Frontal cortex (tissue), 4 donors: ENCODE measurements around the gene IGFBP4. TPM values are rescaled to one million over a fixed set of nuclear protein-coding genes. Genes with fewer than 3 reads are reported as not detected.
A peak's percentile ranks its signal among the peaks of the same experiment; 100 is the strongest.
"Not testable (repeated sequence)": the region's sequence is repeated elsewhere in the genome, so short reads cannot be mapped to it uniquely, and the experiment has no call there.

ENCODE experiments used
- DNase-seq, 2 donors: peaks; one replicate each; pipeline ENCODE4 v3.0.0; 2012; ENCODE audit warnings: low spot score in 2 of 2
- FAIRE-seq: peaks from 2 replicates; lab custom pipeline; 2012; peaks lifted over from hg19 to GRCh38; lab: Jason Lieb, UNC
- total RNA-seq: library from RNA; depleted of rRNA; stranded (reverse); fragments of >200 nt; gene quantifications from one replicate; pipeline ENCODE4 v1.2.3, GENCODE V29; 2014
- donor health status: control.
- donor health status: control.
- donor health status: control.

Gene IGFBP4
- 7.3 TPM for total RNA-seq

DNA sequence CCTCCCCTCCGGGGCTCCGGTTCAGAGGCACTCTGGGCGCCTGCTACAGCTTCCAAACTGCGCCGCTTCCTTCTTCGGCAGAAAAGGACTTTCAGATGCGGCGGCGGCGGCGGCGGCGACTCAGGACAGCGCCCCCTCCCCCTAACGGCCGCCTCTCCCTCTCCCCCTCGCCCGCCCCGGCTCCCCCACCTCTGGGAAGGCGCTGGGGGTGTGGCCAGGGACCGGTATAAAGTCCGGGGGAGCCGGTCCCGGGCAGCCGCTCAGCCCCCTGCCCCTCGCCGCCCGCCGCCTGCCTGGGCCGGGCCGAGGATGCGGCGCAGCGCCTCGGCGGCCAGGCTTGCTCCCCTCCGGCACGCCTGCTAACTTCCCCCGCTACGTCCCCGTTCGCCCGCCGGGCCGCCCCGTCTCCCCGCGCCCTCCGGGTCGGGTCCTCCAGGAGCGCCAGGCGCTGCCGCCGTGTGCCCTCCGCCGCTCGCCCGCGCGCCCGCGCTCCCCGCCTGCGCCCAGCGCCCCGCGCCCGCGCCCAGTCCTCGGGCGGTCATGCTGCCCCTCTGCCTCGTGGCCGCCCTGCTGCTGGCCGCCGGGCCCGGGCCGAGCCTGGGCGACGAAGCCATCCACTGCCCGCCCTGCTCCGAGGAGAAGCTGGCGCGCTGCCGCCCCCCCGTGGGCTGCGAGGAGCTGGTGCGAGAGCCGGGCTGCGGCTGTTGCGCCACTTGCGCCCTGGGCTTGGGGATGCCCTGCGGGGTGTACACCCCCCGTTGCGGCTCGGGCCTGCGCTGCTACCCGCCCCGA lies at the start of gene IGFBP4:
IGFBP4 (plus strand) TSS at position 255 of the 792 bp plus-strand sequence; CDS start at position 541, 286 bp downstream.
- DNase-seq: peak; percentile 76 to 78
- no peak for FAIRE-seq

DNA sequence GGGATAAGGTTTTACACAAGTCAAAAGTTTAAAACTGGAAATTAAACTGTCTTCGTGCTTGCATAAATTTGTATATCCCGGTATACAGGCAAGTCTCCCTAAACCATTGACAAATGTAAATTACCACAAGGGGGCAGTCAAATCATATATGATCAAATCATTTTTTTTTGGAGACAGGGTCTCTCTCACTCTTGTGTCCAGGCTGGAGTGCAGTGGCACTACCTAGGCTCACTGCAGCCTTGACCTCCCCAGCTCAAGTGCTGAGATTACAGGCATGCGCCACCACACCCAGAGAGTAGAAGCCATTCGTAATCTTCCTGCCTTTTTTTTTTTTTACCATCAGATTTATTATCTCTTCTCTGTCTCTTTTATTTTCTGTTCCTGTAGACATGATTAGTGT lies 44.1 kb upstream of the IGFBP4 start:
- DNase-seq (peak in 1 of 2 donors; percentile 27), FAIRE-seq (no peak)

DNA sequence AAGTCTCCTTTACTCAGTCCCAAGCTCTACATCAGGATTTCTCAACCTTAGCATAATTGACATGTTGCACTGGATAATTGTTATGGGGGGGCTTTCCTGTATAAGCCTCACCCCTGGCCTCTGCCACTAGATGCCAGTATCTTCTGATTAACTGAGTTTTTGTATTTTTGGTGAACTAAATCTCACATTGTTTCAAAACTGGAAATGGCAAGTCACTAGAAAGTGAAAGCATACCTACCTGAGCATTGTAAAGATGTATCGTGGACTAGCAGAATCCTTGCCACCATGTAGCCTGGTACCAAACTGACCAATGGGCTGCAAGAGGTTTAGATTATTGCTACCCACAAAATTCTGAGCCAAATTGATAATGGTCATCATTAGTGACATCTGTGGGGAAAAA lies 40.6 kb upstream of the IGFBP4 start:
- FAIRE-seq (no peak), DNase-seq (no peak)

DNA sequence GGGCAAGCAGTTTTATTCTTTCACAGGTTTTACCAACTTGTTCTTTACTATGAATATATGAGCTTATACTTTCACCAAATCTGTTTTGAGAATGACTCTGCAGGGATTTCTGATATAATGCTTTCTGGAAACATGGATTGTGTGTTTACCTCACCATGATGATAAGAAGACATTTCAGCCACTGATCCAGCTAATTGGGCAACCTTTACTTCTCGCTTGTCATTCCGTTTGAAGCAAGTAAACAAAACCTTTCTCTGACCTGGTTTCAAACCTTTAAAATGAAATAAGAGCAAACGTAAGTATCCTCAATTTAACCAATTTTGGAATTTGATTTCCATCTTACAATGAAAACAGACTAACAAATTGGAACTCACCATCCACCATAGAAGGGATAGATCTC lies 39.2 kb upstream of the IGFBP4 start:
- FAIRE-seq (no peak), DNase-seq (no peak)

DNA sequence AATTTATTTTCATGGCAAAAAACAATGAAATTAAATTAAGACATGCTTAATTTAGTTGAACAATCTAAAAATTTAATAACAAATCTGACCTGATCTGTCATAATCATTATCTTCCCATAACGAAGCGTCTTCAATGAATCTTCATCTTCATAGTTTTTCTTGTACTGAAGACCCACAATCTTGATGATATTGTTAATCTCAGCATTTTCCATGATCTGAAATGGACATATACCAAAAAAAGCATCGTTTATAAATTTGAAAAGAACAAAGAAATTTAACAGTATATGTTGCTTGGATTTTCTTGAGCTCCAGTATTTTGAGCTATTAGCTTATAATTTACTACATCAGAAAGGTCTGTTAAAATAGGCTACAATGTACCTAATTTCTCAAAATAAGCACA lies 35.8 kb upstream of the IGFBP4 start:
- no peak for DNase-seq
- no peak for FAIRE-seq

DNA sequence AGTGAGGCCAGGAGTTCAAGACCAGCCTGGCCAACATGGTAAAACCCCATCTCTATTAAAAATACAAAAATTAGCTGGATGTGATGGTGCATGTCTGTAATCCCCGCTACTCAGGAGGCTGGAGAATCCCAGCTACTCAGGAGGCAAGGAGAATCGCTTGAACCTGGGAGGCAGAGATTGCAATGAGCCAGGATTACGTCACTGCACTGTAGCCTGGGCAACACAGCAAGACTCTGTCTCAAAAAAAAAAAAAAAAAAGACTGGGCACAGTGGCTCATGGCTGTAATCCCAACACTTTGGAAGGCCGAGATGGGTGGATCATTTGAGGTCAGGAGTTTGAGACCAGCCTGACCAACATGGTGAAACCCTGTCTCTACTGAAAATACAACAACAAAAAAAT lies 33.7 kb upstream of the IGFBP4 start:
- not testable (repeated sequence) for FAIRE-seq

DNA sequence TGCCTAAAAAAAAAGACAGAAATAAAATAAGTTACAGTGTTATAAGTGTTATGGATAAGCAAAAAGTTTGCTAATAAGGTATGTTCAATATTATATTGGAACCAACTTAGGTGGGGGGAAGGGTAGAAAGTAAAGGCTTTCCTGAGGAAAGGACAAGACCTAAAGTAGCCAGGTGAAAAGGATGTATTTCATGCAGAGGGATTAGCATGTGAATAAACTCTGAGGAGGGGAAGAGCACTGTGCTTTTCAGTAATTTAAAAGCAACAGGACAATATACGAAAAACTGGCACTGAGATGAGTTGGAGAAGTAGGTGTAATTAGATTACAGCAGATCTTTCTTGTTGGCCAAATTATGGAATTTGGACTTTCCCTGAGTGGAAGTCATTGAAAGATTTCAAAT lies 33.2 kb upstream of the IGFBP4 start:
- no peak for FAIRE-seq
- no peak for DNase-seq

More for the DNA sequence above, 33.7 kb upstream of the IGFBP4 start:
- DNase-seq: not testable (repeated sequence)

DNA sequence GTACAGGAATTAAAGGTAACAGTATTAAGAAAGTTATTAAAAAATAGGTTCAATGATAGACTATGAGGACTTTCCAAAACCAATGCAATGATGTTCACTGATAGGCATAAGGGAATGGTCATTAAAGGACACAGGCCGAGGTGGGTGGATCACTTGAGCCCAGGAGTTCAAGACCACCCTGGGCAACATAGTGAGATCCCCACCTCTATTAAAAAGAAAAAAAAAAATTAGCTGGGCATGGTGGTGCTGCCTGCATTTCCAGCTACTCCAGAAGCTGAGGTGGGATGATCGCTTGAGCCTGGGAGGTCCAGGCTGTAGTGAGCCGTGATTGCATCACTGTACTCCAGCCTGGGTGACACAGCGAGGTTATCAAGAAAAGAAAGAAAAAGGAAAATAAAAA lies 31.4 kb upstream of the IGFBP4 start:
- no peak for DNase-seq
- no peak for FAIRE-seq

DNA sequence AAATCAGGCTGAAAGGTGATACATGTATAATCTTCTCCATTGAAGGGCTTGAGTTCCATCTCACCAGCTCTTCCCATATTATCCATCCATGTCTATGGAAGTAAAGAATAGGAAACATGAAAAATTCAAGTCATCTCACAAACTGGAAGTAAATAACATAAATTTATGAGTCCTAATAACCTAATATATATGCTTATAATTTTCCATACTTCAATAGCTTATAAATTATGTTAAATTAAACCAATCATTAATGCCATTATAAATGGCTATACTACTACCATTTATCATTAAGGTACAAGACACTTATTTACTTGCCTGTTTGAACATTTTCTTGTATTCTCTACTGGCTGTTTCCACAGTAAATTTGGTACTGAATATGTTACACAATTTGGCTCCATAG lies 30.4 kb upstream of the IGFBP4 start:
- FAIRE-seq (no peak), DNase-seq (no peak)

DNA sequence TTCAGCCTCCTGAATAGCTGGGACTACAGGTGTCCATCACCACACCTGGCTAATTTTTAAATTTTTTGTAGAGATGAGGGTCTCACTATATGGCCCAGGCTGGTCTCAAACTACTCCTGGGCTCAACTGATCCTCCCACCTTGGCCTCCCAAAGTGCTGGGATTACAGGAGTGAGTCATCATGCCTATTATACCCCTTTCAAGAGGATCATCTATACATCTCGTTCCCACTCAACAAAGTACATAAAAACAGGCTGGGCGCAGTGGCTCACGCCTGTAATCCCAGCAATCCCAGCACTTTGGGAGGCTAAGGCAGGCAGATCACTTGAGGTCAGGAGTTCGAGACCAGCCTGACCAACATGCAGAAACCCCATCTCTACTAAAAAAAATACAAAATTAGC lies 28.9 kb upstream of the IGFBP4 start:
- not testable (repeated sequence) for FAIRE-seq, DNase-seq

DNA sequence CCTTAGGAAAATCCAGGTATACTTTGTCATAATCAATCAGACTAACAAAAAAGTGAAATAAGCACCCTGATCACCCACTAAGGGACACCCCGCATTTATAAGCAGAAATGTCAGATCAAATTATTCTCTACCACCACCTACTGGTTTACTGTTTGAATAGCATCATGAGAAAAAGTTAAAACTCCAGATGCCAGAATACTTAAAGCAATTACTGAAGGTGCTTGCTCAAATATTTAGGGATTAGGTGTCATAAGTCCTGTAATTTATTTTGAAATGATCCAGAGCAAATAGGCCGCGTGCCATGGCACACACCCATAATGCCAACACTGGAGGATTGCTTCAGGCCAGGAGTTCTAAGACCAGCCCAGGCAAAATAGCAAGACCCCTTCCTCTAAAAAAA lies 27.9 kb upstream of the IGFBP4 start:
- no peak for DNase-seq
- no peak for FAIRE-seq

DNA sequence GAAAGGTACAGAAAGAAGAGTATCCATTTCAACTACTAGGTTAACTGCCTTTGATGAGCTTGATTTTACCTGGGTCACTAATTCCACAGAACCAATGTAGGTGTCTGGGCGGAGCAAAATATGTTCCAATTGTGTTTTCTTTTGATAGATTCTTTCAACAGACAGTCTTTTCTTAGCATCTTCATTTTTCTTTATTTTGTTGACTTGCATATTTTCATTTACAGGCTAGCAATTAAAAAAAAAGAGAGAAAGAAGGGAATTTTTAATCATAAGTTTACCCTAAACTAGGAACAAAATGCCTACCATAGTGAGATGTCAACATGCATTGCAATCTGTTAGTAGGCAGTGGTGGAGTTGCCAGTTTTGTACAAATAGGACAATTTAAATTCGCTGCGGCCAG lies 26.6 kb upstream of the IGFBP4 start:
- FAIRE-seq: no peak

DNA sequence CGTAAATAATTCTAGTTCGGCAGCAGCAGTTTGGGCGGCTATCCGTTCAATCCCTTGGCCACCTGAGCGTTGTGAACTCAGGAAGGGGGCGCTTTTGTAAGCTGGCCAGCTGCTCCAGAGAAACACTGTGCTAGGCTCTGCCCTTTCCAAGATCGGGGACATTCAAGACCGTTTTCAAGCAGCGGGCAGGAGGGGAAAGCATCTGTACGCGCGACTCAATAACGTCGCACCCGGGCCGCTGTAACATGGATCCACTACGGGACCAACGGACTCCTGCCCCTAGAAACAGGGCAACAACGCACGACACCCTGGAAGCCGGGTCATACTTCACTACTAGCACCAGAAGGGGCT lies 26.0 kb upstream of the IGFBP4 start:
- FAIRE-seq (no peak), DNase-seq (no peak)

More for the DNA sequence above, 26.6 kb upstream of the IGFBP4 start:
- no peak for DNase-seq

DNA sequence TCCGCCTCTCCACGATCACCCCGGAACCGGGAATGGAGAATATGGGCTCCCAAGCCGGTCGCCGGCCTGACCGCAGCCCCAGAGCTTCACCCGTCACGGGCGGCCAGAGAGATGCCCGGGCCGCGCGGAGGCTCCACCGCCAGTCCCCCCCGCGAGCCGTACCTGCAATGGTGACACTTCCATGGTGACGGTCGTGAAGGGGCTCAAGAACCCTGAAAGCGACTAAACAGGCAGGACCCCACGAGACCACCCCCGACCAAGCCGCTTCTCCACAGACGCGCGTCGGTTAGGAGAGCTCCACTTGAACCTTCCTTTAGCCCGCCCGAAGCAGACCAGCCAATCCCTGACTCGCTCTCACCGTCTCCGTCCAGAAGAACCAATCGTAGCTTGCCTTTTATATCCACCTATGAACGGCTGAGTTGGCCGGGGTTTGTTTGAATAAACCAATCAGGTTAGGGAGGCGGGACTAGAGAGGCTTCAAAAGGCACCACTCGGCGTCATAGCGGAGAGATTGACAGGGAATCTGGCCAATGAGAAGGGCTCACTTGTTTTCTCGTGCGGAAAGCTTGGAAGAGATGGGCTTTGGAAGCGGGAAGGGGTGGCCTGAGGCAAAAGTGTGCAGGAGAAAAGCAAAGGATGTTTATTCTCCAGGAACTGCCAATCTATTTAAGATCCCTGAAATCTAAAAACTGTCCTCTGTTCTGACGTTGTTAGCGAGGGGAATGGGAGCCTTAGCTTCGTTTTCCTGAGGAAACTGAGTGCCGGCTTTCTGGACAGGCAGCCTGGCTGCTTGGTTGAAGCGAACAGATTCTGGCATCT lies 25.4 kb upstream of the IGFBP4 start, which contains the start of gene TOP2A:
TOP2A (minus strand) TSS at position 288 of the 819 bp plus-strand sequence; CDS start at position 183, 105 bp downstream.
- FAIRE-seq (peak; percentile 98), DNase-seq (peak; percentile 94 to 97)

DNA sequence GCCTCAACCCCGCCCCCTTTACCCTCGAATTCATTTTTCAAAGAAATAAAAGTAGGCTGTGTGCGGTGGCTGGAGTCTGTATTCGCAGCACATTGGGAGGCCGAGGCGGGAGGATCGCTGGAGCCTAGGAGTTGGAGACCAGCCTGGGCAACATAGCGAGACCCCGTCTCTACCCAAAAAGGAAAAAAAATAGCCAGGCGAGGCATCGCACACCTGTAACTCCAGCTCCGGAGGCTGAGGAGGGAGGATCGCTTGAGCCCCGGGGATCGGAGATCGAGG lies 24.9 kb upstream of the IGFBP4 start:
- FAIRE-seq (no peak), DNase-seq (no peak)

DNA sequence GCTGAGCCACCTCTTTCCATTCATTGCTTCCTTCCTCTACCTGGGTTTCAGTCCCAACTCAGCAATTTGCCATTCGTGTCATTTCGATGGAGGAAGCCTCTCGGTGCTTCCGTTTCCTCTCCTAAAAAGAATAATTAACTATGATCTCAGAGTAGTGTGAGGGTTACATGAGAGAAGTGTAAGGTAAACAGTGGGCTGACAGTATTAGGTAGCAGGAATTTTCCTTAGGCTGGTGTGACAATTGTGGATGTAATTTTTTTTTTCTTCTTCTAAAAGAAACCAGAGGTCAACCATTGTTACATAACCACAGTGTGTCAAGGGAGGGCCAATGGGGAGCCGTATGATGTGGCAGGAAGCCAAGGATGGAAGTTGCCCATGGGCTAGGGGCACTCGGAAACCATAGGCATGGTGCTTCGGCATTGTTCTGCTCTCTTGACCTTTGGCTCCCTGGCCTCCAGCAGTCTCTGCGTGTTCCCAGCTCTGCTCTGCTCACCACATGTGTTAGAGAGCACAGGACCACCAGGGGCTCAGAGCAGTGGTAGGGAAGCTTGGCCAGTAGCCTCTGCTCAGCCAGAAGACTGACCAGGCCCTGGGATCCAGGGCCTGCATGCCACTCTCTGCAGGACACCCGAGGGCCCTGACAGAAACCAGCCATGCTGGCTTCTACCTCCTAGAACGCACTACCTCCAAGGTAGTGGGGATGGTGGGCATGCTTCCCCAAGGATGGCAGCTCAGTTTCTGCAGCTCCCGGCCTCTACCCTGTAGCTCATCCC lies 23.5 kb upstream of the IGFBP4 start:
- FAIRE-seq (no peak), DNase-seq (no peak)

DNA sequence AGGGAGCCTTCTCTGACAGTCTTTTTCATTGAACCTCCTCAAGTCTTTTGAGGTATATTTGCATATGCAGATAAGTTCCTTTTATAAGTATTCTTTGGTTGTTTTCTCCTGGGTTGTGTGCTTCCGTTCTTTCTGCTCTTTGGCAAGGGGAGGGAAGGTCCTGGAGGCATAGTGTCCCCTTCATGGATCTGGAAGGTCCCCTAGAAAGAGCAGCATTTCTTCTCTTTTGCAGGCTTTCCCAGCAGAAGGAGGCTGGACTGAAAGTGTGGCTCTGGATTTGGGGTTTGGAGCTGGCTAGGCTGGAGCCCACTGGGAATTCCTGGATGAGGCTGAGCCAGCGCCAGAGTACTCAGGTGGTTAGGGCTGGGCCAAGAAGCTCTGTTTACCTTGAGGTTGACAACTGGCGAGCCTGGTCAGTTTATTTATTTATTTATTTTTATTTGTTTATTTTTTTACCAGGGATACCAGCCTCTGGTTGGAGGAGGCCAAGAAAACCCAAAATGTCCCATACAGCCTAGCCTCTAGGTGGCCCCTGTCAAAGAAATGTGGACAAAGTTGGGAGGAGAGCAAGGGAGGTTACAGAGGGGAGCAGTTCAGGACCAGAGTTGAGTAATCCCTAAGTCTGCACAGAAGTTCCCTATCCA lies 20.1 kb upstream of the IGFBP4 start:
- FAIRE-seq (no peak), DNase-seq (no peak)

DNA sequence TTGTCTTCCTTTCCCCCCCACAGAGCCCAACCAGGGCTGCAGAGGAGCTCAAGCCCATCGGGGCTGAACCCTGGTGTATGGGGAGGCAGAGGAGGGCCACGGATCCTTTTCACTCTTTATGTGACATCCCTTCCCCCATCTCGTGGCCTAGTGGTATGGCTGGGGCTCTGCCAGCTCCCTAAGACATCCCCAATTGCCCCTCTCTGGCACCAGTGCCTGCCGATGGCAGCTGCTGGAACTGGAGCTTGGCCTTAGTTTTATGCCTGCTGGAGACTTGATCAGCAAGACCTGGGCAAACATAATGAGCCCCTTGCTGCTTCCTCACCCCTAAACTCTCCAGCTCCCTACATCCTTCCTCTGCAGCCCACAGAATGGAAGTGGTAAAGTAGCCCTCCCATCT lies 17.5 kb upstream of the IGFBP4 start:
- FAIRE-seq (no peak), DNase-seq (no peak)

DNA sequence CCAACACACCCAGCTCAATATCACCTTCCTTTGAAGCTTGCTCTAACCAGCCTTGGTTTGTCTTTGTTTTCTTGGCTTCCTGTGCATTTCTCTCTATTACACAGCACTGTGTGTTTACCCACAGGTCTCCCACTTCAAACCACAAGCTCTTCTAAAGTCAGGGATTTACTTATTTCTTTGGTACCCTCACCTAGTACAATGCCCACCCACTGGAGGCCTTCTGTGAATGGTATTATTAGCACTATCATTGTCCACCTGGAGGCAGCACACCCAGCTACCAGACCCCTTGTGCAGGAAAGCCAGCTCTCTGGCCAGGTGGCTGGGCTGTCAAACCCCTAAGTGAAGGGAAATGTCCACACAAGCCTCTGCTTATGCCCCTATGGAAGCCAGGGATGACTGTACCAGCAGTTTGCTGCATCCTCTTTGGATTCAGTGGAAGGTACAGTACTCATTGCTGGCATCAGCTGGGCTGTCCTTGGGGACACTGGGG lies 16.2 kb upstream of the IGFBP4 start:
- DNase-seq: no peak
- no peak for FAIRE-seq
